ENCODE data around the gene PDE4B.
"Not testable (repeated sequence)": the region's sequence is repeated elsewhere in the genome, so short reads cannot be mapped to it uniquely, and the experiment has no call there.

PDE4B gene

DNA sequence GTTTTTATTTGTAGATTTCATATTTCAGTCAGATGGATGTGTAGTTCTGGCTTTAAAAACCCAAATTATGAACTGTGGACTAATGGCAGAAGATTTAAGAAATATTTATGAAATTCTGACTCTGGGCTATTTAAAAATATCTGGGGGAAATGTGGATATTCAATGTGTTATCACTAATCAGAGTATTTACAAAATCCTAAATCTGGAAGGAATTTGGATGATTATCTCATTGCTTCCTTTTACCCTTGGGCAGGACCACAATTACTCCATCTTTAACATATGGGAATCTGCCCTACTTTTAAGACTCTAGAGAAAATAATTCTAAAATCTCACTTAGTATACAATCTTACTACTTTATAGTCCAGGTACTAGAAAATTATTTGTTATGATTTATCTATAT, 203.2 kb downstream of the PDE4B start:
- no peak for DNase-seq

DNA sequence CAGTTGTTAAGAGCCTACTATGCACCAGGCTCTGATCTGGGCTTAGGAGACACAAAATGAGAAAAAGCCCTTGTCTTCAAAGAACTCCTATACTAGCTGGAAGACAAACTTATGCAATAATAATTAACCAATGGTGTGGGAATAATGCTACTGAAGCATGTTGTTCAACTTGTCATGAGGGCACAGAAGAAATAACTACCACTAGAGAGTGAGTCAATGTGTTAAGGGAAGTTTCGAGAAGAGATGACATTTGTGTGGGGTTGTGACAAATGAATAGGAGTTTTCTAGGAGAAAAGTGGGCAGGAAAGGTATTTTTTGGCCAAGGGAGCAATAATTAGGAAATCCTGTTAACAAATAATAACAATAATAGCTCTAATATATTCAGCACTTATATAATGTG, 205.0 kb downstream of the PDE4B start:
- no peak for DNase-seq

DNA sequence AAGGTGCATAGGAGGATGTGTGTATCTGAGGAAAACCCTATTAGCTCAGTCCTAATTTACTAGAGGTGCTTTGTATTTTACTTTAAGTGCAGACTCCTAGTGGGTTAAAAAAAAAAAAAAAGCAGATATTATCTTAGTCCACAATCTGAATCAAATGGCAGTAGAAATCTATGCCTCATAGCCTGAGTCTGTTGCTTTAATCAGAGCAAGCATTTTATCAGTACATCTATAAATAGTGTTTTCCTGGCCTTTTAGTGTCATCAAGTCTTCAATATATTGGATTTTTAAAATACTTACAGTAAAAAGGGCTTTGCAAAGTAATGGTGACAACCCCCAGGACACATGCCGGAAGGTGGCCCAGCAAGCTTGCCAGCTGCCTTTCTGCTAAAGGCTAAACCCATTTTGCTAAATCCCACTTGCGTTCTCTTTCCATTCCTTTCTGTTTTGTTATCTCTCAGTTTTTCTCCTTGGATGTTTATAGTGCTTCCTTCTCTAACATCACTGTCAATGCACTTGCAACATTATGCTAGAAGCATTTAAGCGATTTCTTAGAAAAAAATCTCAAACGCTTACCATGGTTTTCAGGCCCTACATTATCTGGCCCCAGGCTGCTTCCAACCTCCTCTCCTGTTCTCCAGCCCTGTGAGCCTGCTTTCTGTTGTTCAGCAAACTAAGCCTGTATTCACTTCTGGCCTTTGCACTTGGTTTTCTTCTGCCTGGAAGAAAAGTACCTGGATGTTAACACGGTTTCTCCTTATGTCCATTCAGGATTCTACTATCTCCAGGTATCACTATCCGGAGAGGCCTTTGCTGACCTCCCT, 206.3 kb downstream of the PDE4B start:
- DNase-seq: no peak

DNA sequence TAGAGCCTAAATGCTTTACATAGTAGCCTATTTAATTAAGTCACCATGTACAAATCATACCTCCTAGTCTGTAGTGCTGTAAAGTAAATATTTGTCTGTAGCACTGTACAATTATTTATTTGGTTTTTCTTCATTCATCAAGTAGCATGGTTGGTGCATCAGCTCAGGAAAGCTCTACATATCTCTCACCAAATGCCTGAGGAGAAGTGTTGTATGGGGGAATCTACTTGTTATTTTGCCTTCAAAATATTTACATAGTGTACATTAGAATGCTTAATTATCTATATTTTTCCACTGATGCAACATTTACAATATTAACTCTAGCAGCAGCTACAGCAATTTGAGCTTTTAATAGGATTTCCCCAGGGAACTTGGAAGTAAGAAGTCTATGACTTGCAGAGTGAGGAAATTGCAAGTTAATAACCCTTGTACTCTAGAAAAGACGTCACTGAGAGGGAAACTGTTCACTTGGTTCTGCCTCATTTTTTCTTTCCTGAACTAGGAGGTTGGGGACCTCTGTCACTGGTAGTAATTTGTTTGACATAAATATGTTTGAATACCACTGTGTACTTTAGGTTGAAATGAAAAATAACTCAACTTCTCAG, 207.4 kb downstream of the PDE4B start:
- DNase-seq: no peak

DNA sequence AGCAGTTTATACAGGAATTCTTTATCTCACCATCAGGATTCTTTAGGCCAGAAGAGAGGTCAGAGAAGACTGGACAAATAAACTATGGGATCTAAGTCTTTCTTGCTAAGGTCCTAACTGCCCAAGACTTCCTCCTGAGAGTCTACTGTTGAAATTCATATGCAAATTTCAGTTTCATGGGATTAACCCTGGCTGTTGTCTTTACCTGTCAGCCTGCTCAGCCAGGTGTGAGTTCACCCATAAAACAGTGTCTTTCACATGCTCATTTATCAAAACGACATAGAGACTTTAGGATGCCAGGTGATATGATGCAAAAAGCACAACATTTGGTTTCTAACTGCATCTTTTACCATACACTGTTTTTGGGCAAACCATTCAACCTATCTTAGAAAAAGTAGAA, 211.0 kb downstream of the PDE4B start:
- DNase-seq: no peak

DNA sequence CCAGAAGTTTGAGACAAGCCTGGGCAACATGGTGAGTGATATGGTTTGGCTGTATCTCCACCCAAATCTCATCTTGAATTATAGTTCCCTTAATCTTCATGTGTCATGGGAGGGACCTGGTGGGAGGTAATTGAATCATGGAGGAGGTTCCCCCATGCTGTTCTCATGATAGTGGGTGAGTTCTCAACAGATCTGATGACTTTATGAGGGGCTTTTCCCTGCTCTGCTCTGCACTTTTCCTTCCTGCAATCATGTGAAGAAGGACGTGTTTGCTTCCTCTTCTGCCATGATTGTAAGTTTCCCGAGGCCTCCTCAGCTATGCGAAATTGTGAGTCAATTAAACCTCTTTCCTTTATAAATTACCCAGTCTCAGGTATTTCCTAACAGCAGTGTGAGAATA, 213.8 kb downstream of the PDE4B start:
- DNase-seq: not testable (repeated sequence)

DNA sequence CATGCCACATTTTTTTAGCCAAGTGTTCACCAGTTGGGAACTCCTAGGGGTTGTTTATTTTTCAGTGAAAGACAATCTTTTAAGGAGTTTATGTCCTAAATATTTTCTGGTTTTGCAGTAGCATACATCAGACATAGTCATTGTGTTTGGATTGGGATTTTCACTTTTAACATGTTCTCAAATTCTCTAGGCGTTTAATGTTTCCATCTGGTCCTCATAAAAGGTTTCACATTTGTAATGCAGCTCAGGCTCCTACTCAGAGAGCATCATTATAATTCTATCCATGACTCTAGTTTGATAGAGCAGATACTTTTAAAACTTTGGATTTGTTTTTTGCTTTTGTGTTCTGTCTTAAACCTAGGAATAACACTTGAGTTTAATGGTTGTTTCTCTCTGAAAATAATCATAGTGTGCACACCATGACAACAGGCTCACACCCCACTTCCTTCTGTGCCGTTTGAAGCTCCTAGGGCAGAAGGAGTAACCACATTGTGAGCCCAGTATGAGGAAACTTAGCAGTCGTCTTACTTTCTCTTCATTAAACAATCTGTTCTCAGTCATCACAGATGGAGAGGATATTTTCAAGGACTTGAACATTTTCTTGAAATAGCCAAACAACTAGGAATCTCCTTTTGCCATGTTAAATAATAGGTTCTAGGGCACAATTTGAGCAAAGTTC, 219.6 kb downstream of the PDE4B start:
- DNase-seq: no peak

DNA sequence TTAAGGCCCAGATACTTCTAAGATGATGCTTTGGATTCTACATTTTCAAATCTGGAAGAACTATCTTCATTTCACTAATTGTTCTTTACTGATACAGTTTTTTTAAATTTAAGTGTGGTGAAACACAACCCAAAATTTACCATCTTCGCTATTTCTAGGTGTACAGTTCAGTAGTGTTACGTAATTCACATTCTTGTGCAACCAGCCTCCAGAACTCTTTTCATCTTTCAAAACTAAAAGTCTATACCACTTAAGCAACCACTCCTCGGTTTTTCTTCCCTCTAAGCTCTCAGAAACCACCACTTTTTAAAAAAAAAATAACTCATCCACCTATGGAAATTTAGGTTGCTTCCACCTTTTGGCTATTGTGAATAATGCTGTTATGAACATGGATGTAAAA, 220.7 kb downstream of the PDE4B start:
- DNase-seq: no peak

DNA sequence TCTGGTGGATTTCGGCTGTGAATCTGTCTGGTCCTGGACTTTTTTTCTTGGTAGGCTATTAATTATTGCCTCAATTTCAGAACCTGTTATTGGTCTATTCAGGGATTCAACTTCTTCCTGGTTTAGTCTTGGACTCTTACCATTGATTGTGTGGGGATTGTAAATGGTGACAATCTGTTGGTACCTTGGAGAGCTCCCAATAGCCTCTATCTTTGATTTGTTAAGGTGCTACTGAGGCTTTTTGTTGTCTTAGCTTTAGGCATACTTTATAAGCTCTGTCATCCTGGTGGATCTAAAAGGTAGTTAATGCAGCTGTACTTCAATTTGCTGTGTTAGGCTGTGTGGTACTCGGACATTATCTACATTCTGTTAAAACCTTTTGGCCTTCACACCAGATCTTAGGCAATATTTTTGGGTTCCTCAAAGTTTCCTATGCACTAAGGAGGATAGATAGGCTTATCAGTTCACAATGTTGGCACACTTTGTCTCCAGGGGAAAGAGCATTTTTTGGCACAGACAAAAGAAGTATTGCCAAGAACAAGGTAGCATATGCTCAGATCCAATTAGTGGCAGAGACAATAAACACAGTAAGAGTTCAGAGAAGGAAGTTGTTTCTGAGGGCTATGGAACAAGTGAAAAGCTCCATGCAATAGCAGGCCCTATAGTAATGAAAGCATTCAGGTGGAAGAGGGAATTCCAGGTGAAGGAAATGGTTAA, 230.4 kb downstream of the PDE4B start:
- DNase-seq: peak in 1 of 14 donors; percentile 66

DNA sequence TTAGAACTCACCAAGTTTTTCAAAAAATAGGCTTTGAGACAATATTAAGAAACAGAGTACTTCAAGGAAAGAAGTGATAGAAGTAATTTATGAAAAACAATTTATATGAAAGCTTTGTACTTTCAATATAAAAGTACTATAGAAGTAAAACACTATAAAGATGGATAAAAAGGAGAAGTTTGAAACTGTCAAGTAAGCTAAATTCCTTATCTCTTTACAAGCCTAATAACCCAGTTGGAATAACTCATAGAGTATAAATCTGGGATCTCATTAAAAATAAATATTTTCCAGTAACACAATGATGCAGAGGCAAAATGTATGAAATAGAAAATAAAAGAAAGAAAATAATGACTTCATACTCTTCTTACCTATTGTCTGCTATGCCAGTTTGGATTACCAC, 232.5 kb downstream of the PDE4B start:
- DNase-seq: no peak

DNA sequence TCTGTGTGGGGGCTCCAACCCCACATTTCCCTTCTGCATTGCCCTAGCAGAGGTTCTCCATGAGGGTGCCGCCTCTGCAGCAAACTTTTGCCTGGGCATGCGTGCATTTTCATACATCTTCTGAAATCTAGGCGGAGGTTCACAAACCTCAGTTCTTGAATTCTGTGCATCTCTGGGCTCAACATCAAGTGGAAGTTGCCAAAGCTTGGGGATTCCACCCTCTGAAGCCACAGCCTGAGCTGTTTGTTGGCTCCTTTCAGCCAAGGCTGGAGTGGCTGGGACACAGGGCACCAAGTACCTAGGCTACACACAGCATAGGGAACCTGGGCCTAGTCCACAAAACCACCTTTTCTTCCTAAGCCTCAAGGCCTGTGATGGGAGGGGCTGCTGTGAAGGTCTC, 235.3 kb downstream of the PDE4B start:
- DNase-seq: no peak

DNA sequence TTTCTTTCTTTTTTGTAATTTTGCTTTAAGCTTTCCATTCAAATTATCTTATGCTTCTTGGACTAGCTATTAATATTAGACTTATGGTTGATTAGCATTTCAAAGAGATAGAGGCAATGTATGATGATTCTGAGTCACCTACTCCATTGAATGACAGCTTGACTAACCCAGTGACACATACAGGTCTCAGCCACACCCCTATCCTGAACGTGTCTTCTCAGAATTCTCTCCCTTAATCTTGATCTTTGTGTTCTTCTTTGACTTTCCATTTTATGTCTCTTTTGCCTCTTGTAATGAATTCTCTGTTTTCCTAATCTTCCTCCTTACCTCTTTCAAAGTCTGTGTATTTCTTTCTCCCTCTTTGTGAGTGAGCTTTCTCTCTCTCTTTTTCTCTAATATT, 241.1 kb downstream of the PDE4B start:
- DNase-seq: no peak

DNA sequence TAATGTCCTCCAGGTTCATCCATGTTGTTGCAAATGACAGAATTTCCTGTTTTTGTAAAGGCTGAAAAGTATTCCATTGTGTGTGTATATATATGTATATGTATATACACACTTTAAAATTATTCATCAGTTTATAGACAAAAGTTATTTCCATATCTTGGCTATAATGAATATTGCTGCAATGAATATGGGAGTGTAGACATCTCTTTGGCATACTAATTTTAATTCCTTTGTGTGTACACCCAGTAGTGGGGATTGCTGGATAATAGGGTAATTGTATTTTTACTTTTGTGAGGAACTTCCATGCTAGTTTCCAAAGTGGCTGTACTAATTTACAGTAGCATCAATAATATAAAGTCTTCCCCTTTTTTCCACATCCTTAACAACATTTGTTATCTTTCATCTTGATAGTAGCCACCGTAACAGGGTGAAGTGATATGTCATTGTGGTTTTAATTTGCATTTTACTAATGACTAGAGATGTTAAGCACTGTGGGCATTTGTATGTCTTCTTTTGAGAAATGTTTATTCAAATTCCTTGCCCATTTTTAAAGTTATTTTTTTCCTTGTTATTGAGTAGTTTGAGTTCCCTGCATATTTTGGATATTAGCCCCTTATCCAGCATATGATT, 243.0 kb downstream of the PDE4B start:
- no peak for DNase-seq

DNA sequence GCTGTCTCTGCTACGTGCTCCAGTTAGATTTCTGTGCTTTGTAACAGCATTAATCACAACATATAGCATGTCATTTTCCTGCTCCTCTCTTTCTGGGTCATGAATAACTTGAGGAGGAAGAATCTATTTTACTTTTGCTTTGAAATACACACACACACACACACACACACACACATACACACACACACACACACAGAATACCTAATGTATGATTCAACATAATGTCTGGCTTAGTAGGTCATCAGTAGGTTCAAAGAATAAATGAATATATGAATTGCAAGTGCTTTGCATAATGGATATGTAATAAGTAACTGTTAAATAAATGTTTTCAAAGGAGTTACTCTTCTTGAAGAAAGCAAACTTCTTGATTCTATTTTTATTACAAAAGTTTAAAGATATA, 249.0 kb downstream of the PDE4B start:
- DNase-seq: no peak

DNA sequence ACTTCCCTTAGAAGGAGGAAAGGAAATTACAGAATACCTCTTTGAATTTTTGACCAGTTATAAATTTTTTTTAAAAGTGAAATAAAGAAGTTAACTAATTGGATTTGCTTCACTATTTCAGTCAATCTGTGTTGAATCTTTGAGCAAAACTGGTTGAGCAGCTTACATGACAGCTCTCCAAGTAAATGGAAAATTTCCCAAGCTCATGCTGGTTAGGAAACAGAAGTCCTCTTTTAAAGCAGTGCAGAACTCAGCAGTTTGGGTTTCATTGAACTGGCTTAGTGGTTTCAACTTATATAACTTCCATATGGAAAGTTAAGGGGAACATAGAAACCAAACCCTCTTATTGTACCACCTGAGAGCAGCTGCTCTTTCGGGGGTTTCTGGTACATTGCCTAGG, 250.5 kb downstream of the PDE4B start:
- no peak for DNase-seq

DNA sequence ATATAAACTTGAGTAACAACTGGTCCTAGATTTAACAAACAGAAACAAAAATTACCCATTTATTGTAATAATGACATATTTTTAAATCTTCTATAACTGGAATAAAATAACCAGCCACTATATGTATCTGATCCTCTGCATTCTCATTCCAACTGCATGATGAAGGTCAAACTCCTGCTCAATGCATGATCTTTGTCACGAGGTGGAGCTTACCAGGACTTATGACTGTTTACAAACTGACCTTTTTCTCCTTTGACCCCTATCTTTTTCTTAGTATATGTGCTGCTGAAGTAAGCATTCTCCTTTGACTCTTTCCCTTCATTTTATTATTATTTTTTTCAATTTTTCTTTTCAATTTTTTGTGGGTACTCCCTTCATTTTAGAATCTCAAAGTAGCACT, 252.2 kb downstream of the PDE4B start:
- DNase-seq: no peak

DNA sequence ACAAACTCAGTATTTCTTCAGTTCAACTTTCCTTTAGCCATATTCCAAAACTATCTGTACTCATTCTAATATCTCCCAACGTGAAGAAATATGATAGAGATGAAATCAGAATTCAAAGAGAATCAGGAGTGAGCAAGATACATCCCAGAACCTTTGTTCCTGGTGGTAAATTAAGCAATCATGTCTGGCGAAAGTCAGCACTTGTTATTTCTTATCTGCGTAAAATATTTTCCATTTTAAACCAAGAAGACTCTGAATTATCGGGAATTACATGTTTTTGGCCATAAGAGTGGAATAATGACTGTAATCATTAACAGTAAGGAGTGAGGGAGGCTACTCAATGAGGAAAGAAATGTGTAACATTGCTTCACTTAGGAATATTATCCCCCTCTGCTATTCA, 253.7 kb downstream of the PDE4B start:
- DNase-seq: no peak

DNA sequence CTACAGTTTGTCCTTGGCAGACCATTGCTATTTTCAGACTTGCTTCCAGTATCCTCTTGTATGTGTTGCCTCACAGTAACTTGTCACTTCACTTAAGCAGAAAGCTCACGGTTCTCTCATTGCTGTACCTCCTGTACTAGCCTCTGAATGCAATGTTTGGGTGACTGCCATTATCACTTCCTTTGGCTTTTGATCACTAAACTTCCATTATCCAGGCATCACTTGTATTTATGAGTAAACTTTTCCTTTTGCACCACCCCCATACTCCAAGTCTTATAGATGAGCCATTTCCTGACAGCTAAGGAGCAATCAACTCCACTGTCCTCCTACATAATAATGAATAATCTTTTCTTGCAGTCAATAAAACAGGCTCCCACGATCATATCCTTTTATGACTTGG, 255.3 kb downstream of the PDE4B start:
- no peak for DNase-seq

DNA sequence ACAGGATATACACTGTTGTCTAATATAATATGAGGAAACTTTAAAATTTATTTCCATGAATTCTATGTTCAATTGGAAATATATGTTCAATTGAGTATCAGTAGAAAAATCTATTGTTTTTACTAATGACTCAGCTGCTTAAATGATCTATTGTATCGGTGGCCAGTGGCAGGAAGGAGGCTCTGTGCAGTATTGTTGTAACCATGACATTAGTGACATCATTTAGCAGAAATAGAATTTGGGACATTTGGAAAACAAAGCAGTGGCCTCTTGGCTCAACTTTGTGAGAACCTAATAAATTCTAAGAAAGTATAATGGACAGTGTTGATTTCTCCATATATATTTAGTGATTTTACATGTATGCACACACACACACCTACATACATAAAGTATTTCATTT, 257.4 kb downstream of the PDE4B start:
- DNase-seq: peak in 1 of 14 donors; percentile 3

DNA sequence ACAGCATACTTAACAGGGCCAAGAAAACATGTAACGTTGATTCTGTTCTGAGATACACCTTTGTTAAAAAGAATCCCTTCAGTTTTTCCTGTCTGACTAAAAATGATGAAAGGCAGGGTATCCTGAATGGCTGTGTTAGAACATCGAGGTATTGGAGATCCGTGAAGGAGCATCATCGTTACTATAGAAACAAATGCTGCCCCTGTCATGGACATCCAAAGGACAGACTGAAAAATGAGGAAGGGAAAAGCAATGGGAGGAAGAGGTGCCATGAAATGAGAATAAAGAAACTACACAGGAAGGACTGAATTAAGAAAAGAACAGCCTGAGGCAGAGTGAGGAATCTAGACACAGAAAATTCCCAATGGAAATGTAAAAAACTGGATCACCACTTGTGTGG, 257.9 kb downstream of the PDE4B start:
- DNase-seq: no peak

DNA sequence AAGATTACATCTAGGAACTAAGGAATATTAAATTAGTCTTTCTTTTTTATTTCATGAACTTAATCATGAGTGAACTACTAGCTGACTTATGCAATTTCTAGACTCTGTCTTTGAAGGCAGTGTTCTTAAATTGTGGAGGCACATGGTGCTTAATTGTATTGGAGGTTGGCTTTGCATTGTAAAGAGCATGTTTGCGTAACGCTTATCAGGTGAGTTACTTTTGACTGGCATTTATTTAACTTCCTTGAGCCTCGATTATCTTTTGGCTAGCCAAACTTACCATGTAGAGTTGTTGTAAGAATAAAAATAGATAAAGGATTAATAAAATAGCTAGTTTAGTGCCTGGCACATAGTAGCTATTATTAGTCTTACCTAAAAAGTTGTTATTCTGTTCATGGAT, 262.4 kb downstream of the PDE4B start:
- no peak for DNase-seq

DNA sequence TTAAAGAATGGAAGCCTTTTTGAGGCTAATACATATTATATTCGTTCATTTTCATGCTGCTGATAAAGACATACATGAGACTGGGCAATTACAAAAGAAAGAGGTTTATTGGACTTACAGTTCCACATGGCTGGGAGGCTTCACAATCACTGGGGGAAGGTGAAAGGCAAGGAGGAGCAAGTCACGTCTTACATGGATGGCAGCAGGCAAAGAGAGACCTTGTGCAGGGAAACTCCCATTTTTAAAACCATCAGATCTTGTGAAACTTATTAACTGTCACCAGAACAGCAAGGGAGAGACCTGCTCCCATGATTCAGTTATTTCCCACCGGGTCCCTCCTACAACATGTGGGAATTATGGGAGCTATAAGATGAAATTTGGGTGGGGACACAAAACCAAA, 264.8 kb downstream of the PDE4B start:
- DNase-seq: not testable (repeated sequence)

DNA sequence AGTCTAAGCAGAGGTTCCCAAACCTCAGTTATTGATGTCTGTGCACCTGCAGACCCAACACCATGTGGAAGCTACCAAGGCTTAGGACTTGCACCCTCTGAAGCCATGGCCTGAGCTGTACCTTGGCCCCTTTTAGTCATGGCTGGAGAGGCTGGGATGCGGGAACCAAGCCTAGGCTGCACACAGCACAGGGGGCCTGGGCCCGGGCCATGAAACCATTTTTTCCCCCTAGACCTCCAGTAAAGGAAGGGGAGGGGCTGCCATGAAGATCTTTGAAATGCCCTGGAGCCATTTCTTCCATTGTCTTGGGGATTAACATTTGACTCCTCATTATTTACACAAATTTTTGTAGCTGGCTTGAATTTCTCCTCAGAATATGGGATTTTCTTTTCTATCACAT, 265.9 kb downstream of the PDE4B start:
- no peak for DNase-seq

Measured in C1 segment of cervical spinal cord (tissue), 14 donors.